ENCODE results near the gene ZNF536.
"Not testable (repeated sequence)": the region's sequence is repeated elsewhere in the genome, so short reads cannot be mapped to it uniquely, and the experiment has no call there.

ZNF536 gene

DNA sequence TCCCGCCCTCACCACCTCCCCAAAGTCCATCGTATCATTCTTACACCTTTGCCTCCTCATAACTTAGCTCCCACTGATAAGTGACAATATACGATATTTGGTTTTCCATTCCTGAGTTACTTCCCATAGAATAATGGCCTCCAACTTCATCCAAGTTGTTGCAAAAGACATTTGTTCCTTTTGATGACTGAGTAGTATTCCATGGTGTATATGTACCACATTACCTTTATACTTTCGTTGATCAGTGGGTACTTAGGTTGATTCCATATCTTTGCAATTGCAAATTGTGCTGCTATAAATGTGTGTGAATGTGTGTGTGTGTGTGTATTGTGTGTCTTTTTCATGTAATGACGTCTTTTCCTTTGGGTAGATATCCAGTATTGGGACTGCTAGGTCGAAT is 109.6 kb downstream of the ZNF536 start:
- no peak for DNase-seq (ENCODE audit: low read depth in 2 of 2)

DNA sequence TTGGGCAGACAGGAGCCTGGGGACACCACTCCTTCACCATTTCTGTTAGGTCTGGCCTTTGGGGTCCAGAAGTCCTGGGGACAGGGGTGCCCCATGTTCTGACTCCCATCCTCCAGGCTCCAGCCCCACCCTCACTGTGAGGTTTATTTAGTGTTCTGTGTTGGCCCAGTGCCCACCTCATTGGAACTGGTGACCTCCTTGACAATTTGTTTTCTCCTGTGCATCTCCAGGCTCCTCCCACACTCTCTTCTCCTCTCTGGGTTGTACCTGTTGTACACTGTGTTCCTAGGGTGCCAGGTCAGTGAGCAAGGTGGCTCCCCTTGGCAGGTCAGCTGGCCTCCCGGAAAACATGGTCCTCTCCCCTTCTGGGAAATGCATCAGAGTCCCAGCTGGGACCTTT is 110.8 kb downstream of the ZNF536 start:
- DNase-seq (ENCODE audit: low read depth in 2 of 2) = no peak

DNA sequence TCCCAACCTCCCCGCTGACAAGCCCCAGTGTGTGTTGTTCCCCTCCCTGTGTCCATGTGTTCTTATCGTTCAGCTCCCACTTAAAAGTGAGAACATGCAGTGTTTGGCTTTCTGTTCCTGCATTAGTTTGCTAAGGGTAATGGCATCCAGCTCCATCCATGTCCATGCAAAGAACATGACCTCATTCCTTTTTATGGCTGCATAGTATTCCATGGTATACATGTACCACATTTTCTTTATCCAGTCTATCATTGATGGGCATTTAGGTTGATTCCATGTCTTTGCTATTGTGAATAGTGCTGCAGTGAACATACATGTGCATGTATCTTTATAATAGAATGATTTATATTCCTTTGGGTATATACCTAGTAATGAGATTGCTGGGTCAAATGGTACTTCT is 114.1 kb downstream of the ZNF536 start:
- DNase-seq (ENCODE audit: low read depth in 2 of 2) = not testable (repeated sequence)

DNA sequence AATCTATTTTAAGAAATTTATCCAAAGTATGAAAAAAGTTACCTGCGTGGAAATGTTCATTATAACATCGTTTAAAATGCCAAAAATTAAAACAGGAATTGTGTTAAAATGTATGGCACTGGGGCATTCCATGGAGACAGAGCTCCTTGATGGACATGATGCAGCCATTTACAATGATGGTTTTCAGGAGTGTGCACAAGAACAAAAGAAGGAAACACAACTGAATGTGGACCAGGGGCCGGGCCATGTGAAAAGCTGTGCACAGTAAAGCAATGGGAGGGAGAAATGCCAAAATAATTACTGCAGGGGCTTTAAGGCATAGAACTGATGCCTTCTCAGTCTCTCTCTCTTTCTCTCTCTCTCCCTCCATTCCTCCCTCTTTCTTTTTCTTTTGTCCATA is 115.0 kb downstream of the ZNF536 start:
- DNase-seq (ENCODE audit: low read depth in 2 of 2) = no peak

DNA sequence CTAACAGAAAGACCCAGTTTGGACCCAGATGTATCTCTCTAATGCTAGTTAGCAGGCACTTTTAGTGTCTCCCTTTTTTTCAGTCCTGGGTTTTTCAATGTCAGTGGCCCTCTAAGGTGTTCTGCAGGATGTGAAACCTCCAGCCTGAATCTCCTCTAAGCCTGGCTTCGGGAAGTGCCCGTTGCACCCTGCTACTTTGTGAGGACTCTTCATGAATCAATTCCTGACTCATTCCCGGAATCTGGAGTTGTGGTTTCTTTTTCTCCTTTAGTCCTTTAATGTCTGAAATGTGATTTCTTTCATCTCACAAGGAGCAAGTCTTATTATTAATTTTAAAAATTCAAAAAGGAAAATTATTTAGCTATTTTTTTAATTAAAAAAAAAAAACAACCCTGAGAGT is 116.0 kb downstream of the ZNF536 start:
- DNase-seq (ENCODE audit: low read depth in 2 of 2) = no peak

DNA sequence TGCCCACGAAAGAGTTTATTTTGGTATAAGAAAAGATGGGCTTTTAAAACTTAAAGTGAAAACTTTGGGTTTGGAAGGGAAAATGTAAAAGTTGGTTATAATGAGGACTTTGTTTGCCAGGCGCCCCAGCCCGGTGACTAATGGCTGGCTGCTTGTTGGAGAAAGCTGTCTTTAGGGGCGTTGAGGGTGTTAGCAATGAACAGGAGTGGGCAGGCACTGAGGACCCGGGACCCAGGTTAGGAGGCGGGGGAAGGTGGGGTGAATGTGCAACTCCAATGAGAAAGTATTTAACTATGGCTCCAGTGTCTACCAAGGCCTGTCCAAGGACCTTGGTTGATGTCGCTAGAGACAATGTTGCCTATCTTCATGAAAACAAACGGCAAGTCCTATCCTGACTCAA is 118.6 kb downstream of the ZNF536 start:
- DNase-seq (ENCODE audit: low read depth in 2 of 2) = no peak

DNA sequence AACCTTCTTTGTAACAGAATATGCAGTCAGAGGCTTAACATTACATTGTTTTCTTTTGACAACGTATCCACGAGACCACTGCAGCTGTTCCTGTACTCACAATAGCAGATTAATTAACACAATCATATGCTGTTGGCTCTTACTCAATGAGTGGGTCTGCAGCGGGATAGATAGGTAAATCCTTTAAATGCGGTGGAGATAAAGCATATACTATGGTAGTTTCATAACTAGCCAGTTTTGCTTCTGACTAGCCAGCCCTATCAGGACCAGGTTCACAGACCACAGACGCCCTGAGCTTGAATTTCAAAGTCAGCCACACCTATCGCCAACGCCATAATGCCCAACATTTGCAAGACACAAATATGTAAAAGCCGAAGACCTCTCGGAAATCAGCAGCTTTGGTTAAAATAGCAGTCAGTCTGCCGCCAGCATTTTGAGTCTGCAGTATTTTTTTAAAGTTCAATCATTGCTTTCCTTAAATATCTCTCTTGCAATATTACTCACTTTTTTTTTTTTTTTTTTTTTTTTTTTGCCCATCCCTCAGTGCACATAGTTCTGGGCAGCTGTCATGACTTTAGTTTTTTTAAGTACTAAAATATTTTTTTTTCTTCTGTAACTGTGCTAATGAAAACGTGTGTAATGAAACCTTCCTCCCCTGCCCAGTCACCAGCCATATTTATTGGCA is 120.5 kb downstream of the ZNF536 start:
- no peak for DNase-seq (ENCODE audit: low read depth in 2 of 2)

DNA sequence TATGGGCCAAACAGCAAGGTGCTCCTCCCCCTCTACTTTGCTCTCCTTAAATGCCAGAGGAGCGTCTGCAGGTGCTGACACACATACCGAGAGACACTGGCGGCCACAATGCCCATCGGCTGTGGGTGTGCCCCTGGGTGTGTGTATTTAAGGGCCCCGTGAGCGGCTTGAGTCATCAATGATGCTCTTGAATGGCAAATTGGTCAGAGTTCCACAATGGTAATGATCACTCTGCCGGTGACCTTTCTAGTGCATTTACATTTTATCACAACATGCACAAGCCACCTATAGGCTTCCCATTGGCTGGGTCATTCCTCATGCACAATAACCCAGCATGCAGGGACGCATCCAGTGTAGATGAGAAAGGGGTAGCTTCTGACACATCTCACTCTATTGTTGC is 124.8 kb downstream of the ZNF536 start:
- no peak for DNase-seq (ENCODE audit: low read depth in 2 of 2)

DNA sequence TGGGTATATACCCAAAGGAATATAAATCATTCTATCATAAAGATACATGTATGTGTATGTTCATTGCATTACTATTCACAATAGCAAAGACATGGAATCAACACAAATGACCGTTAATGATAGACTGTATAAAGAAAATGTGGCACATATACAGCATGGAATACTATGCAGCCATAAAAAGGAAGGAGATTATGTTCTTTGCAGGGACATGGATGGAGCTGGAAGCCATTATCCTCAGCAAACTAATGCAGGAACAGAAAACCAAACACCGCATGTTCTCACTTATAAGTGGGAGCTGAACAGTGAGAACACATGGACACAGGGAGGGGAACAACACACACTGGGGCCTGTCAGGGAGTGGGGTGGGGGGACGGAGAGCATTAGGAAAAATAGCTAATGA is 125.9 kb downstream of the ZNF536 start:
- not testable (repeated sequence) for DNase-seq (ENCODE audit: low read depth in 2 of 2)

DNA sequence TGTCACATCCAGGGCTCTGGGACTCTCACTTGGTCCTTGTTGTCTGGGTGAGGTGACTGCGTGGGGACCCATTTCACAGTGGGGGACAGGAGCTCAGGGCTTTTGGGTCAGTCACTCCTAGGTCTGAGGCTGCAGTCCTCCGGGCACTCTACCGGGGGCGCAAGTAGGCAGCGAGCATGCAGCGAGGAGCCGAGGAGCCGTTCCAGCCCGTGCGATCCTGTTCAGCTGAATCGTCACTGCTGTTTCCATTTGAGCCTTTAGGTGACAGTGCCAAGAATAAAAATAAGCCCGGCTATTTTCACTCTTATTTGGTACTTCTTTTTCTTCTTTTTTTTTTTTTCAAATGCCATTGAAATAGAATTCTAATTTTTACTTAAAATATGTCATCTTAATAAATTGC is 126.5 kb downstream of the ZNF536 start:
- DNase-seq (ENCODE audit: low read depth in 2 of 2) = no peak

DNA sequence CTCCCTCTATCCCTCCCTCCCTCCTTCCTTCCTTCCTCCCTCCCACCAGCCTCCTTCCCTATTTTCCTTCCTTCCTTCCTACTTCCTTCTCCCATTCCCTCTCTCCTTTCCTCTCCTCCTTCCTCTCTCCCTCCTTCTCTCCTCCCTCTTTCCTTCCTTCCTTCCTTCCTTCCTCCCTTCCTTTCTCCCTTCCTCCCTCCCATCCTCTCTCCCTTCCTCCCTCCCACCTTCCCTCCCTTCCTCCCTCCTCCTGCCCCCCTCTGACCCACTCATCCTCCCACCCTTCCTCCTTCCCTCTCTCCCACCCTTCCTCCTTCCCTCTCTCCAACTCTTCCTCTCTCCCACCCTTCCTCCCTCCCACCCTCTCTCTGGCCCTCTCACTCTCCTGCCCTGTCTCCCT is 132.1 kb downstream of the ZNF536 start:
- DNase-seq (ENCODE audit: low read depth in 2 of 2) = no peak

DNA sequence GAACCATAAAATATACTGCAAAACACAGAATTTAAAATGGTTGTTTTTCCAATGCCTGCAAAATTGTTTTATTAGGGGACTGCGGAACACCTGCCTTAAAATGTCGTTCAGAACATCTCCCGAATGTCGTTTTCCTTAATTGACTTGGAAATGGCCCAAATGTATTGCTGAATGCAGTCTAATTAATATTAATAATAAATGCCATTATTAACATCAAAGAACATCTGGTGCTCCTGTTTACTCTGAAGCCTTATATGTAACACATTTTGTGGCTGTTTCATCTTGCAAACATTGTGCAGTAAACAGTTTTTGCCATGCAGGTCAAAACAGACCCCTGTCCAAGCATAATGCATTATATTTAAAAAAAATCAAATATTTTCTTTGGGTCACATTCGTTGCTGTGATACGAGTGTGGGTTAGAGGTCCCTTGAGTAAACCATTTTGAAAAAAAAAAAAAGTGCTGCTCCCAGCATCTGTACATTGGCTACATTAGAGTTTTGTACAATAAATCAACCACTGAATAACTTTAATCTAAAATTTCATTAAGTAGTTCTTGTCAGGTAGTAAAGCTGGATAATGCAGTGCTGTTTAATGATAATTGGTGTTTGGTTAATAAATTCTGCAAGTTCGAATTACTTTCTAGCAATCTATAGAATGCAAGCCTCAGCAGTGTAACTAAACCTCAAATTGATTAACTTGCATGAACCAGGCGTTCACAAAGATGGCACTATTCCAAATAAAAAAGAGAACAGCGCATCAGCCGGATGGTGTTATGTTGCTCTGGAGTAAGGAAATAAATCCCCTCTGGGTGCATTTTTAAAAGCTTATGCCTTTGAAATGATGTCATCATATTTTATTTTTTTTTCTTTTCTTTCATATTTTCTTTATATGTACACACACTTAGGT is 140.2 kb downstream of the ZNF536 start:
- DNase-seq (ENCODE audit: low read depth in 2 of 2) = no peak

DNA sequence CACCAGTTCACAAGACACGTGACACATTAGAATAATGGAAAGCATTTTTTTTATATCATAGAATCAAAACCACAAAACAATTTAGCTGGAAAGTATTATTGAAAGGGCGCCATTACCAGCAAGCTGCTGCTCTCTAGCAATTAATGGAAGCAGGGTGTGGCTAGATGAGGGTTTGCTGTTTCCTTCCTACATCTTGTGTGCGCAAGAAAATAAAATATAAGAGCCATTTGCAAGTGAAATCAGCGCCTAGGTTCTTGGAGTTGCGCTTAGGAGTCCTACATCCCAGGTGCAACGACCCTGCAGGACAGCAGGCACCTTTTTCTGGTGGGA is 140.9 kb downstream of the ZNF536 start:
- DNase-seq (ENCODE audit: low read depth in 2 of 2) = no peak

DNA sequence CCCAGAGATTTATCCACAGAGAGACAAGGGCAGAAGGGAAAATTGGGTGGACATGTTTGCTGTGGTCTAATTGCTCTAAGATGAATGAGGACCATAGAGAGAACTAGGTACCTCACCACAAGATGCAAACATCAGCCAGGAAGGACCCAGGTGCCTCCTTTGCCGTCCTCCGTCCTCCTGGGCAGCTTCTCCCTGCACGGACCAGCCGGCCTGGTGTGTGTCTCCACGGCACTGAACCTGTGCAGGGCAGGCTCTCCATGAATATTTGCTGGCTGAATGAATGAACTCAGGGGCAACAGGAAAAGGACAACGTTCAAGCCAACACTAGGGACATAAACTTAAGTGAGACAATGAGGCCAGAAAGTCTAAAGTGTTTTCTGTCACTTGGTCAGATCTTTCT is 143.9 kb downstream of the ZNF536 start:
- no peak for DNase-seq (ENCODE audit: low read depth in 2 of 2)

DNA sequence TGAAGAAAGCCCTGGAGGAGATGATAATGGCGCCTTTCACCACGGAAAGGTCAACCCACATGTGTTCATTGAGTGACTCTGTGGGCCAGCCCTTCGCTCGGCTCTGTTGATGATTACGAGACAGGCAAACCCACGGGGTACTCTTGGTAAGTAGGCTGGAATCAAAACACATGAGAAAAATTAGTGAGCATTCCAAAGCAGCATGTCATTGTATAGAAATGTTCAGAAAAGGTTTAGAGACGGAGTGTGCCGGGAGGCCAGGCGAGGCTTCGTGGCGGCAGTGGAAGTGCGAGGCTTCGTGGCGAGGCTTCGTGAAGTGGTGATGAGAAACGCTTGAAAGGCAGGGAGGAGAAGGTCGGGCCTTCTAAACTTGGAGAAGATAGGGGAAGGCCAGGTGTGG is 144.3 kb downstream of the ZNF536 start:
- no peak for DNase-seq (ENCODE audit: low read depth in 2 of 2)

DNA sequence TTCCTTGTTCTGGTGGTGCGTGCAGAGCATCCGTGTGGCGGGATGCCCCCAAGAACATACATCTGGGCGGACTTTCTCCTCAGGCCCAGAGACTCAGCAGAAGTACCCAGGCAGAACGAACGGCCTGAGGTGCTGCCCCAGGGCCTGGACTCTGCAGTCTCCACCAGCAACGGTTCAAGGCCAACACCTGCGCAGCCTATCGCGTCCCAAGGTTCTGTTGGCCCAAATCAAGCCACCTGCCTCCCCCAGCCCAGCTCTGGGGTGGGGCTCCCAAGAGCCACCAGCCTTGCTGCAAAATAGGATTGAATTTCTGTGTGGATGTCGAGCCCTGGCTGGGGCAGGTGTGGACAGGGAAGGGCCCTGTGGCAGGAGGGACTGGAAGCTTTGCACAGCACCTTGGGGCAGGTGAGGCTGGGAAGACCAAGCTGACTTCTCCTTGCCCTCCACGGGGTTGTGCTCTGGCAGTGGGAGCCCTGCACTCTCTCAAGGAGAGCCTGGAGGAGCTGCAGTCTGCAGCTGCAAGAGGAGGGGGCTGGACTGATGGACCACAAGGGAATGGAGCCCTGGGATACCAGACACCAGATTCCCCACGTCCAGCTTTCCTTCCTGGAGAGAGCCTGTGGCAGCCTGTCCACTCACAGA is 146.9 kb downstream of the ZNF536 start:
- no peak for DNase-seq (ENCODE audit: low read depth in 2 of 2)

DNA sequence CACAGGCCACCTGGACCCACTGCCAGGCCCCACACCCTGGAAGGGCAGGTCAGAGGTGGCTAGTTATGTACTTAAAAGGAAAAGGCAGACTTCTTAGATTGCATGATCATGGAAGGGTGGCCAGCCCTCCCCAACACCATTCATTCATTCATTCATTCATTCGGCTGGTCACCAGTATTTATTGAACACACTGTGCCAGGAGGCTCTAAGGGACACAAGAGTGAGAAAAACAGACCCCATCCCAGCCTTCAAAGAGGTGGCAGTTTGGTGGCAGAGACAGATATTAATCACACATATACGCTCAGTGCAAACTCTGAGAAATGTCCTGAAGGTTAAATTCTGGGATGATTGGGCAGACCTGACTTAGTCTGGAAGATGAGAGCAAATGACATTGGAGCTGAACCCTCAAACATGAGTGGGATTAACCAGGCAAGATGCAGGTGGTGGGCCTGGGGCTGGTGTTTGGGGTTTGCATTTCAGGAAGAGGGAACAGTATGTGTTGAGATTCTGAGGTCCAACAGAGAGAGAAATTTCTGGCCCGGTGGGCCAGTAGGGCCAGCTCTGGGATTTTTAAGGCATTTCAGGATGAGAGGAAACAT is 147.5 kb downstream of the ZNF536 start:
- no peak for DNase-seq (ENCODE audit: low read depth in 2 of 2)

DNA sequence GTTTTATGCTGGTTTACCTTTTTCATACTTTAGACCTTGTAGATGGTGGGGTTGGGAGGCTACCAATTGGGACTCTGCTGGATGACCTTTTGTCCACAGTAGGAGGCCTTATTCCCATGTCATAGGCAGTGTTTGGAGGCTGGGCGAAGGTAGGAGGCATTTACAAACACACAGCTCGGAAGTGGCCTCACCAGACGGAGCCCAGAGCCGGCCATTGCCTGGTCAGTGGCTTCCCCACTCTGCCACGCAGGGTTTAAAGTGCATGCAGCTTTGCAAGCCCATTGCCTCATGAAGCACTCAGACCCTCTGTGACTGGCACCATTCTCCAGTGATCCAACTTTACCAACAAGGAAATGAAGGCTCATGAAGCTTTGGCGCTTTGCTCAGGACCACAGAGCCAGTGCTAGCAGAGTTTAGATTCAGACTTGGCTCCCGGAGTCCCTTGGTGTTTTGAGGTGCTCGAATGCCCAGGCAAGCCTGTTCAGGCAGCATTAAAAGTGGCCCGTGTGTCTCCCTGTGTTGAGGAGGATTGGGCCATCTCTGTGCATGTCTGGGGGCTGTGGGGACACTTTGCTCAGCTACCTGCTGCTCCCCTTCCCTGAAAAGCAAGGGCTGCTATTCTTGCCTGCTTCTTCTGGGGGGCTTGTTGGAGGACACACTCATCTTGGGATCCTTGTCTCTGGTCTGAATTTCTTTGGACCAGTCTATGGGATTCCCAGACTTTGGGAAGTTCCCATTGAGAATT is 148.7 kb downstream of the ZNF536 start:
- DNase-seq (ENCODE audit: low read depth in 2 of 2) = no peak

DNA sequence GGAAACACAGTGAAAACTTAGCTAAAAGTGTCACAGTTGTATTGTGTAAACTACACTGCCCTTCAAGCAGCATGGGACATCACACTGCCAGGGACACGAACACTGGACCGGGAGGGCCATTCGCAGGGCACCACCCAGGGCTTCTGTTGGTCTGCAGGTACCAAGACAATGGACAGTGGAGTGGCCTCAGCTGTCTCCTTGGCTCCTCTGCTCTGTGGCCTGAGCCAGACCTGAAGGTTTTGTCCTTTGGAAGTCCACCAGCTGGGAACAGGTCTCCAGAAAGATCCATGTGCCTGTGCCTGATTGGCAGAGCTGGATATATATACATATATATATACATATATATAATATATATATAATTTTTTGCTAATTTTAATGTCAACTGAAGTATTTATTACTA is 149.8 kb downstream of the ZNF536 start:
- DNase-seq (ENCODE audit: low read depth in 2 of 2) = no peak

DNA sequence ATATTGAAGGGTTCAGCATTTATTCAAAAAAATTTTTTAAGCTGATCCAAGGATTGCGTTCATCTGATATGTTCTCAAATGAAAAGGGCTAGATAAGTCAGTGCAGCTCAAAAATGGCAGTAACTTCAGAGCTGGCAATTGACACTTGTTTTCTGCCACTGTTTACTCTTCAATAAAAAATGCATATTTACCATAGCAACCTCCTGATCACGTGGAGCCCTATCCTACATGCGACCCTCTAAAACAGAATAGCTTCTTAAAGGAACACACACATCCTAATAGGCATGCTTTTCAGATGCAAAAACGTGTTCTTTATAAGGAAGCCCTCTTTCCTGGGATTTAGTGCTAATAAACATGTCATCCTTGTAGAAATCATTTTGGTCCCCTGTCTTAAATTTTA is 150.2 kb downstream of the ZNF536 start:
- no peak for DNase-seq (ENCODE audit: low read depth in 2 of 2)

DNA sequence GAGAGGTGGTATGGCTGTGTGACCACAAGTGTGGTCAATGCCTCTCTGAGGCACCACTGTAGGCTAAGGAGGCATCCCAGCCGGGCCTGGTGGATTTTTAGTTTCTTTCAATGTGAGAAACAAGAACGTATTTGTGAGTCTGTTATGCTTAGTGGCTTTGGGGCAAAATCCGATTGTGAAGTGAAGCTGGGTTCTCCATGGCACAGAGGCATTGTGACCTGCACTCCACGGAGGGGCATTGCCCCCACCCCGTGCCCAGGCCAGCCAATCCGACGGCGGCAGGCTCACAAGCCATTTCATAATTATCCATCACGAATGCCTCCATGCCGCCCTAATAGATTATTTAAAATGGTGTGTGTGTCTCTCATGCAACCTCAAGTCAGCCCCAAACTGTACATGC is 151.6 kb downstream of the ZNF536 start:
- no peak for DNase-seq (ENCODE audit: low read depth in 2 of 2)

DNA sequence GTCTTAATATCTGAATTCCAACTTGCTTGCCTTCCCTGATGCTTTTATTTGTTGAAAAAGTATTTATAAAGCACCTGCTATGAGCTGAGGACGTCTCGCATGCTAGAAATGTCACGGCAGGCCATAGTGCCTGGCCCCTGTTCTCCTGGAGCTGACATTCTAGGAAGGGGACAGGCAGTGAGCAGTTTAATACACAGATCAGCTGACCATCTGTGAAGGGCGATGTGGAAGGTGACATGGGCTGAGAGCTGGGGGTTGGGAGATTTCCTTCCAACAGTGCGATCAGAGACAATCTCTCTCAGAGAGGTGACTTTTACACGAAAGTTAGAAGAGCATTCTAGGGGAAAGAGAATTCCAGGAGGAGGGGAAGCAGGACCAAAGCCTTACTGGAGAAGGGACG is 153.2 kb downstream of the ZNF536 start:
- DNase-seq (ENCODE audit: low read depth in 2 of 2) = no peak

Measured in stimulated activated CD4-positive, alpha-beta T cell treated with anti-CD3 and anti-CD28 coated beads, Interleukin-1b, Interleukin-23, amount 100 ng/mL, for 4 hours (primary cell).